OCI-LY7 (cell line): ENCODE measurements around the gene KDM6A. TPM values are rescaled to one million over a fixed set of nuclear protein-coding genes. Genes with fewer than 3 reads are reported as not detected.

ENCODE experiments used
- BruUV-seq: library from RNA; stranded (reverse); fragments of 400-500 nt; replicated peaks from 2 replicates; lab custom pipeline; 2021; lab: Mats Ljungman, UMichigan
- CTCF ChIA-PET: fragments of 300-600 bp; sonication (Branson Sonifier 250); formaldehyde crosslinking; loops from one replicate; lab custom pipeline; 2022; ENCODE audit warnings: antibody characterized with exemption; ENCODE audit not compliant: unreplicated experiment; lab: Charles Lee
- POLR2A ChIA-PET: fragments of 300-600 bp; sonication (Branson Sonifier 250); formaldehyde crosslinking; loops from one replicate; lab custom pipeline; 2022; ENCODE audit warnings: antibody characterized with exemption; lab: Charles Lee
- DNase-seq: peaks from one replicate; pipeline ENCODE4 v3.0.0-alpha.2; 2015; ENCODE audit warnings: low spot score
- H2AFZ ChIP-seq: fragments of 200-600 bp; sonication (generic), shearing (Covaris generic); 2 replicates; pipeline ENCODE4 v1.6.1; 2014; ENCODE audit warnings: mild to moderate bottlenecking, antibody characterized with exemption, low read length, moderate library complexity
- H3K27ac ChIP-seq: fragments of 200-600 bp; sonication (generic); 2 replicates; pipeline ENCODE4 v1.5.1; 2014; ENCODE audit warnings: mixed run types, low read depth, mild to moderate bottlenecking, moderate library complexity, low read length, inconsistent platforms; ENCODE audit not compliant: poor library complexity, severe bottlenecking
- H3K36me3 ChIP-seq: fragments of 200-600 bp; sonication (generic); 2 replicates; pipeline ENCODE4 v1.6.1; 2014; ENCODE audit warnings: mild to moderate bottlenecking, antibody characterized with exemption, low read length, moderate library complexity, mixed read lengths; ENCODE audit not compliant: insufficient read depth
- H3K4me1 ChIP-seq: fragments of 200-600 bp; sonication (generic); 2 replicates; pipeline ENCODE4 v1.5.1; 2014; ENCODE audit warnings: mild to moderate bottlenecking, low read length; ENCODE audit not compliant: insufficient read depth, poor library complexity, severe bottlenecking
- H3K4me2 ChIP-seq: fragments of 200-600 bp; sonication (generic); 2 replicates; pipeline ENCODE4 v1.6.1; 2014; ENCODE audit warnings: mild to moderate bottlenecking, low read length
- H3K4me3 ChIP-seq: fragments of 200-600 bp; sonication (generic); 2 replicates; pipeline ENCODE4 v1.5.1; 2014; ENCODE audit warnings: mild to moderate bottlenecking, low read depth, low read length; ENCODE audit not compliant: poor library complexity, severe bottlenecking
- H3K79me2 ChIP-seq: fragments of 200-600 bp; sonication (generic); 2 replicates; pipeline ENCODE4 v1.6.1; 2016; ENCODE audit warnings: low read depth, mild to moderate bottlenecking, low read length, moderate library complexity, mixed read lengths; ENCODE audit not compliant: insufficient read depth
- H3K9me2 ChIP-seq: fragments of 200-600 bp; sonication (generic); 2 replicates; pipeline ENCODE4 v1.6.1; 2016; ENCODE audit warnings: mild to moderate bottlenecking, low read length, mixed read lengths; ENCODE audit not compliant: insufficient read depth
- H3K9me3 ChIP-seq: fragments of 200-600 bp; sonication (generic); 2 replicates; pipeline ENCODE4 v1.6.1; 2014; ENCODE audit warnings: mild to moderate bottlenecking, mixed run types, low read length, mixed read lengths
- H4K20me1 ChIP-seq: fragments of 200-600 bp; sonication (generic); 2 replicates; pipeline ENCODE4 v1.6.1; 2014; ENCODE audit warnings: mild to moderate bottlenecking, antibody characterized with exemption, low read length, moderate library complexity, mixed read lengths; ENCODE audit not compliant: insufficient read depth
- CTCF ChIP-seq: fragments of 200-600 bp; sonication (generic); conservative IDR thresholded peaks from 2 replicates; pipeline ENCODE4 v1.5.1; 2014; ENCODE audit warnings: mild to moderate bottlenecking, antibody characterized with exemption, low read length, moderate library complexity, mixed read lengths
- EZH2phosphoT487 ChIP-seq: fragments of 200-600 bp; sonication (generic); IDR thresholded peaks from 2 replicates; pipeline ENCODE4 v1.6.1; 2018; ENCODE audit warnings: low read depth, borderline replicate concordance, mild to moderate bottlenecking, mixed run types, antibody characterized with exemption, low read length, moderate library complexity, mixed read lengths
- intact Hi-C: fragments of 100-400 bp; cut with micrococcal nuclease; formaldehyde crosslinking; loops from one replicate; pipeline ENCODE4 v1.10.0; 2022; ENCODE audit not compliant: unreplicated experiment
- total RNA-seq, 2 experiments: library from RNA; depleted of rRNA in 1 of 2; stranded (reverse); fragments of >200 nt in 1 of 2; shearing (Covaris generic) in 1 of 2; gene quantifications; 2 replicates each; pipeline ENCODE4 v1.2.3, GENCODE V29; 2014 to 2022

The KDM6A gene
- total RNA-seq, 2 experiments from 2014 or later: 20.5 to 23.4 TPM

DNA sequence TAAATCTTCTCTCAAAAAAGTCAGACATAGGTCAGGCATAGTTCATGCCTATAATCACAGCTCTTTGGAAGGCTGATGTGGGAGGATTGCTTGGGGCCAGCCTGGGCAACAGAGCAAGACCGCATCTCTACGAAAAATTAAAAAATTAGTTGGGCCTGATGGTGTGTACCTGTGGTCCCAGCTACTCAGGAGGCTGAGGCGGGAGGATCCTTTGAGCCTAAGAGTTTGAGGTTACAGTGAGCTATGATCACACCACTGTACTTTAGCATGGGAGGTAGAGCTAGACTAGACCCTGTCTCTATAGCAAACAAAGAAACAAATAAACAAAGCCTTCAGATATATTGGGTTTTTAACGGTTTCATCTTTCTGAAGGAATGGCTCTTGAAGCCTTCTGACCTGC, 265.5 kb downstream of the KDM6A start:
- Histone ChIP-seq H3K9me2 (no peaks in the 10 kb centered on the region), H3K79me2 (no peaks in the 10 kb centered on the region), H2AFZ (no peak overlapping the region), H3K4me1 (no peaks in the 10 kb centered on the region), H3K27ac (no peak overlapping the region), H3K4me3 (no peak overlapping the region), H3K36me3 (no peaks in the 10 kb centered on the region), H3K9me3 (no peaks in the 10 kb centered on the region), H3K4me2 (no peak overlapping the region), H4K20me1 (no peaks in the 10 kb centered on the region)
- TF ChIP-seq CTCF (no peak), EZH2phosphoT487 (no peak)
- DNase-seq: no peak
- intact Hi-C loops: no loop called here
- BruUV-seq: no TSS peak
- CTCF ChIA-PET: no interaction called here
- POLR2A ChIA-PET: no interaction called here

DNA sequence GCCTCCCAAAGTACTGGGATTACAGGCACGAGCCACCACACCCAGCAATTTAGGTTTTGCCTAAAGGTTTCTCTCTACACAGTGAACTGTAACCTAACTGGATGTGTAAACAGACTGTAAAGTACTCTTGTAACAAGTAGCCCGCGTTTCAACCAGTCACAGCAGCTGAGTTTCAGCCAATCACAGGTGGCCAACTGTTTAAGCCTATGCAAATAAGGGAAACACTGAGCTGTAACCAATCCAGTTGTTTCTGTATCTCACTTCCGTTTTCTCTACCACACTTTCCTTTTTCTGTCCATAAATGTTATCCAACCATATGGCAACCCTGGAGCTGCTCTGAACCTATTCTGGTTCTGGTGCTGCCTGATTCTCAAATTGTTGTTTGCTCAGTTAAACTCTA, 267.8 kb downstream of the KDM6A start:
- Histone ChIP-seq H4K20me1 (no peaks in the 10 kb centered on the region), H2AFZ (no peak overlapping the region), H3K4me3 (no peak overlapping the region), H3K9me2 (no peaks in the 10 kb centered on the region), H3K9me3 (no peaks in the 10 kb centered on the region), H3K36me3 (no peaks in the 10 kb centered on the region), H3K4me2 (no peak overlapping the region), H3K4me1 (no peaks in the 10 kb centered on the region), H3K27ac (no peak overlapping the region), H3K79me2 (no peaks in the 10 kb centered on the region)
- CTCF ChIA-PET: no interaction called here
- DNase-seq: no peak
- TF ChIP-seq EZH2phosphoT487: no peak
- intact Hi-C loops: no loop called here
- POLR2A ChIA-PET: interaction anchor here (0.7 kb wide), 1 partner anchor 266 kb away, joined by 5 read pairs; no protein-coding TSS in a partner anchor
- BruUV-seq: no TSS peak

DNA sequence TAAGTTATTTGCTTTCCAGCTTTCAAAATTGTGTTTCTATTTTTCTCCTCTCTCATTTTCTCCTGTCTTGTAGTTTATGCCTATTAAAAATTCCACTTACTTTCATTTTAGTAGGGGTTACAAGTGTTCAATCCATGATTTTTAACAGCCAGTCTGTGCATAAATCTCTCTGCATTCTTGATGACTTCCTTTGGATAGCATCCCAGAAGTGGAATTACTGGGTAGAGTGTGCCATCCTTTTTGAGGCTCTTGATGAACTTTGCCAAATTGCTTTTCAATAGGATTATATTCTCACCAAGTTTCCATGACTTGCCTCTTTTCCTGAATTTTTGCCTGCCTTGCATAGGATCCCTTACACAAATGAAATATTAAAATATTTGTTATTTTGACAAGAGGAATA, 269.2 kb downstream of the KDM6A start:
- Histone ChIP-seq H3K36me3 (no peaks in the 10 kb centered on the region), H2AFZ (no peak overlapping the region), H3K4me1 (no peaks in the 10 kb centered on the region), H3K9me3 (no peaks in the 10 kb centered on the region), H3K9me2 (no peaks in the 10 kb centered on the region), H3K27ac (no peak overlapping the region), H3K4me3 (no peak overlapping the region), H4K20me1 (no peaks in the 10 kb centered on the region), H3K79me2 (no peaks in the 10 kb centered on the region), H3K4me2 (no peak overlapping the region)
- DNase-seq: no peak
- BruUV-seq: no TSS peak
- ChIA-PET POLR2A (no interaction called here), CTCF (no interaction called here)
- intact Hi-C loops: no loop called here
- TF ChIP-seq EZH2phosphoT487 (no peak), CTCF (no peak)
